Measurements from ENCODE around the gene LRRC8D.

GRCh38 chr1:89938171-89939055 is 117.6 kb downstream of the LRRC8D start:
- TF ChIP-seq CSDC2 (CRISPR knock-in tag; IDR thresholded peaks at IDR 0.05) (no peak), GLIS3 (CRISPR knock-in tag; IDR thresholded peaks at IDR 0.05) (no peak), CREB5 (CRISPR knock-in tag; IDR thresholded peaks at IDR 0.05; ENCODE audit: low read depth) (no peak), TOX (CRISPR knock-in tag; IDR thresholded peaks at IDR 0.05; ENCODE audit: borderline replicate concordance) (no peak), ZFP3 (CRISPR knock-in tag; IDR thresholded peaks at IDR 0.05) (no peak), PATZ1 (CRISPR knock-in tag; IDR thresholded peaks at IDR 0.05; ENCODE audit: borderline replicate concordance) (no peak), ZNF70 (CRISPR knock-in tag; IDR thresholded peaks at IDR 0.05) (no peak)

All from SK-N-SH treated with all-trans-retinoic acid at 6 μM for 48 hours (cell line).